Fibroblast of mammary gland (primary cell): ENCODE data around the gene MED12L.

Experiments used
- DNase-seq: peaks from one replicate; pipeline ENCODE4 v3.0.0-alpha.2; 2010; ENCODE audit warnings: low read depth
- H3K4me3 ChIP-seq: 2 replicates; pipeline ENCODE4 v1.5.1; 2011; ENCODE audit warnings: low read depth, mild to moderate bottlenecking, low read length, moderate library complexity; ENCODE audit not compliant: control insufficient read depth
- CTCF ChIP-seq: conservative IDR thresholded peaks from 2 replicates; pipeline ENCODE4 v1.5.1; 2011; ENCODE audit warnings: low read depth, low read length, inconsistent platforms; ENCODE audit not compliant: control insufficient read depth, insufficient read depth

Gene MED12L

GRCh38 chr3:151106311-151106710 is 20.8 kb downstream of the MED12L start:
- no peak overlapping the region for H3K4me3 ChIP-seq
- no peak for DNase-seq
- TF ChIP-seq CTCF: no peak

GRCh38 chr3:151107177-151107576 is 21.7 kb downstream of the MED12L start:
- H3K4me3 ChIP-seq: no peak overlapping the region
- DNase-seq: no peak
- TF ChIP-seq CTCF: no peak

- H3K4me3 ChIP-seq: no peak overlapping the region
- no peak for DNase-seq
- TF ChIP-seq CTCF: no peak
Observed at GRCh38 chr3:151107701-151108100, 22.2 kb downstream of the MED12L start.

GRCh38 chr3:151109286-151109800 is 23.9 kb downstream of the MED12L start:
- DNase-seq: no peak
- no peak overlapping the region for H3K4me3 ChIP-seq
- TF ChIP-seq CTCF: no peak

GRCh38 chr3:151112731-151113130 is 27.3 kb downstream of the MED12L start:
- no peak for DNase-seq
- no peak overlapping the region for H3K4me3 ChIP-seq
- TF ChIP-seq CTCF: no peak

- H3K4me3 ChIP-seq: no peak overlapping the region
- no peak for TF ChIP-seq CTCF
- DNase-seq: no peak
Observed at GRCh38 chr3:151113343-151113742, 27.9 kb downstream of the MED12L start.

GRCh38 chr3:151117047-151117446 is 31.6 kb downstream of the MED12L start:
- DNase-seq: no peak
- TF ChIP-seq CTCF: no peak
- no peak overlapping the region for H3K4me3 ChIP-seq
